Measurements from ENCODE around the gene KLB.
"Not testable (repeated sequence)": the region's sequence is repeated elsewhere in the genome, so short reads cannot be mapped to it uniquely, and the experiment has no call there.

The KLB gene

DNA sequence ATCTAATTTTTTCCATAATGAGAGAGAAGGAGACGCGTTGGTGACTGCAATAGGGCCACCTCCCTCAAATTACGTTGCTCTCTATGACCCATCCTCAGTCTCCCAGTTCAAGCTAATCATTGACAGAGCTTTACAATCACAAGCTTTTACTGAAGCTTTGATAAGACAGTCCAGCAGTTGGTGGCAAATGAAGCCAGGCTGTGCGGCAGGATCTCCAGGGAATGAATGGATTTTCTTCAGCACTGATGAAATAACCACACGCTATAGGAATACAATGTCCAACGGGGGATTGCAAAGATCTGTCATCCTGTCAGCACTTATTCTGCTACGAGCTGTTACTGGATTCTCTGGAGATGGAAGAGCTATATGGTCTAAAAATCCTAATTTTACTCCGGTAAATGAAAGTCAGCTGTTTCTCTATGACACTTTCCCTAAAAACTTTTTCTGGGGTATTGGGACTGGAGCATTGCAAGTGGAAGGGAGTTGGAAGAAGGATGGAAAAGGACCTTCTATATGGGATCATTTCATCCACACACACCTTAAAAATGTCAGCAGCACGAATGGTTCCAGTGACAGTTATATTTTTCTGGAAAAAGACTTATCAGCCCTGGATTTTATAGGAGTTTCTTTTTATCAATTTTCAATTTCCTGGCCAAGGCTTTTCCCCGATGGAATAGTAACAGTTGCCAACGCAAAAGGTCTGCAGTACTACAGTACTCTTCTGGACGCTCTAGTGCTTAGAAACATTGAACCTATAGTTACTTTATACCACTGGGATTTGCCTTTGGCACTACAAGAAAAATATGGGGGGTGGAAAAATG lies at the start of gene KLB:
TSS of gene KLB (plus strand) at position 168 of the 821 bp plus-strand sequence. CDS start at position 188, 20 bp downstream.
- CTCF ChIA-PET: interaction anchor here (0.5 kb wide), 1 partner anchor 233 kb away, joined by 3 read pairs; no protein-coding TSS in a partner anchor
- no peak for DNase-seq (ENCODE audit: low spot score)
- no peak within 1 kb of the TSS for H3K27ac ChIP-seq
- POLR2A ChIA-PET (ENCODE audit: low non-redundant PET): no interaction called here
- TF ChIP-seq, protein P1, sequence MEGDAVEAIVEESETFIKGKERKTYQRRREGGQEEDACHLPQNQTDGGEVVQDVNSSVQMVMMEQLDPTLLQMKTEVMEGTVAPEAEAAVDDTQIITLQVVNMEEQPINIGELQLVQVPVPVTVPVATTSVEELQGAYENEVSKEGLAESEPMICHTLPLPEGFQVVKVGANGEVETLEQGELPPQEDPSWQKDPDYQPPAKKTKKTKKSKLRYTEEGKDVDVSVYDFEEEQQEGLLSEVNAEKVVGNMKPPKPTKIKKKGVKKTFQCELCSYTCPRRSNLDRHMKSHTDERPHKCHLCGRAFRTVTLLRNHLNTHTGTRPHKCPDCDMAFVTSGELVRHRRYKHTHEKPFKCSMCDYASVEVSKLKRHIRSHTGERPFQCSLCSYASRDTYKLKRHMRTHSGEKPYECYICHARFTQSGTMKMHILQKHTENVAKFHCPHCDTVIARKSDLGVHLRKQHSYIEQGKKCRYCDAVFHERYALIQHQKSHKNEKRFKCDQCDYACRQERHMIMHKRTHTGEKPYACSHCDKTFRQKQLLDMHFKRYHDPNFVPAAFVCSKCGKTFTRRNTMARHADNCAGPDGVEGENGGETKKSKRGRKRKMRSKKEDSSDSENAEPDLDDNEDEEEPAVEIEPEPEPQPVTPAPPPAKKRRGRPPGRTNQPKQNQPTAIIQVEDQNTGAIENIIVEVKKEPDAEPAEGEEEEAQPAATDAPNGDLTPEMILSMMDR (conservative IDR thresholded peaks at IDR 0.05; ENCODE audit: low read depth): no peak

DNA sequence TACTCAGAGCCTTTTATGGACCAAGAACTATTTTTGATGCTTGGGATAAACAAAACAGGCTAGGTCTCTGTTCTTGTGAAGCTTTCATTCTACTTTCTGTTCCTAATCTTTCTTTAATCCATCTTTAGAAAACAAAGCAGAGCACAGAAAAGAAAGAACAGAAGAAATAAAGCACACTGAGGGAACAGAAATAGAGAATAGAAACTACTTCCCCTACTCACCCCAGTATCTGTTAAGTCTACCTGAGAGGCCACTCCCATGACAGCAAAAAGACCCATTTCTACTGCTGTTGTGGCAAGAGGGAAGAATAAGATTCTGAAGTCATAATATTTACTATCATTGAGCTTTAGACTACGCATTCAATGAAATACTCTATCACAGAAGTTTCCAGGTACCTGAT lies 49.7 kb upstream of the KLB start:
- no peak for DNase-seq (ENCODE audit: low spot score)
- no peak overlapping the region for H3K27ac ChIP-seq
- POLR2A ChIA-PET (ENCODE audit: low non-redundant PET): no interaction called here
- CTCF ChIA-PET: interaction anchor here (0.5 to 0.7 kb wide), 3 partner anchors 20 to 165 kb away, joined by 3 to 5 read pairs (median 3); no protein-coding TSS in a partner anchor
- TF ChIP-seq, protein P1 (conservative IDR thresholded peaks at IDR 0.05; ENCODE audit: low read depth): no peak

- POLR2A ChIA-PET (ENCODE audit: low non-redundant PET): interaction anchor here (0.7 kb wide), 1 partner anchor 416 kb away, joined by 3 read pairs; no protein-coding TSS in a partner anchor
- H3K27ac ChIP-seq; DNase-seq (ENCODE audit: low spot score); CTCF ChIA-PET: not testable (repeated sequence)
These were observed 46.1 kb upstream of the KLB start for GRCh38 chr4:39360611-39361010.

DNA sequence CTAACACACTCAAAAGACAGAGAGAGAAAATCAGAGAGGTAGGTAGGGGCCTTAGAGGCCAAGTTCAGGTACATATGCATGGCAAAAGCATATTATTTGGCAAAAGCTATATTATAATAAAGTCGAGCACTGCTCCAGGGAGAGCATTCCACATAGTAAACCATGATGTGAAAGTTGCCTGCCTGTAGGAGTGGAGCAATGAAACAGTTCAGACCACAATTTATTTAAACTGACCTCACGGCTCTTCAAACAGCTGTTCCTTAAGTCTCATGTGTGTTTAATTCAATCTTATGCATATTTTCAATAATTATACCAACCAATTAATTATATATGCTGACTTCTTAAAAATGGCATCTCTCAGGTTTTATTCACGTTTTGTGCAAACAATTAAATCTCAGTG lies 43.9 kb upstream of the KLB start:
- ChIA-PET CTCF (no interaction called here), POLR2A (ENCODE audit: low non-redundant PET) (no interaction called here)
- no peak for DNase-seq (ENCODE audit: low spot score)
- TF ChIP-seq, protein P1 (conservative IDR thresholded peaks at IDR 0.05; ENCODE audit: low read depth): no peak
- H3K27ac ChIP-seq: no peak overlapping the region

GRCh38 chr4:39363773-39364393 lies 42.8 kb upstream of the KLB start:
- DNase-seq (ENCODE audit: low spot score): no peak
- POLR2A ChIA-PET (ENCODE audit: low non-redundant PET): interaction anchor here (0.6 to 0.9 kb wide), 3 partner anchors 96 to 204 kb away, joined by 3 to 5 read pairs (median 4); partner anchors contain the start of gene UGDH
- H3K27ac ChIP-seq: no peak overlapping the region
- TF ChIP-seq, protein P1 (conservative IDR thresholded peaks at IDR 0.05; ENCODE audit: low read depth): no peak
- CTCF ChIA-PET: no interaction called here

DNA sequence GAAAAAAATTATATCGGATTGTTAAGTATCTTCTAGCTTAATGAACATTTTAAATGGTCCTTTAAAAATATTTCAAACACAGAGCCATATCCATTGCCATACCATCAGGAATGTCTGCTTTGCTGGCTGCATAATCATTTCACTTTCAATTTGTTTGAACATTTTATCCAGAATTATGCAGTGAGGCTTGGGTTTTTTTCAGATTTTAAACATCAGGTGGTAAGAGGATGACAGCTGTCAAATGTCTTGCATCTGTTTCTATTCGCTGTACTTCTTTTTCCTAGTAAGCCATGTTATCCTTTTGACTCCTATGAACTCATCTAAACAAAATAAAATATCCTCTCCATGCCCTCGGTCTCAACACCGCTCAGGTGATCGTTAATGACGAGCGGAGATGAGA lies 41.4 kb upstream of the KLB start:
- CTCF ChIA-PET: interaction anchor here (0.6 to 1.0 kb wide), 2 partner anchors 11 to 131 kb away, joined by 4 to 6 read pairs; no protein-coding TSS in a partner anchor
- TF ChIP-seq, protein P1 (conservative IDR thresholded peaks at IDR 0.05; ENCODE audit: low read depth): no peak
- POLR2A ChIA-PET (ENCODE audit: low non-redundant PET): no interaction called here
- no peak for DNase-seq (ENCODE audit: low spot score)
- H3K27ac ChIP-seq: peak overlapping the region; percentile 85

Measured in RWPE1 (cell line).